HCT116 (cell line): ENCODE measurements around the gene C15orf39. TPM values are rescaled to one million over a fixed set of nuclear protein-coding genes. Genes with fewer than 3 reads are reported as not detected.

Experiments used
- ATAC-seq: fragments of 200-7000 bp; cut with Tn5 transposase; 2 replicates; pipeline ENCODE4 v1.9.1; 2020; ENCODE audit warnings: mild to moderate bottlenecking, moderate library complexity
- BruUV-seq: library from RNA; stranded (reverse); fragments of 400-500 nt; replicated peaks from 2 replicates; lab custom pipeline; 2021; lab: Mats Ljungman, UMichigan
- CTCF ChIA-PET: fragments of 300-600 bp; sonication (Branson Sonifier 250); formaldehyde crosslinking; loops from one replicate; lab custom pipeline; 2021; ENCODE audit warnings: antibody characterized with exemption; lab: Charles Lee
- POLR2A ChIA-PET: fragments of 300-600, 350-600 bp; sonication (Branson Sonifier 250); formaldehyde crosslinking; loops from one replicate; lab custom pipeline; 2021; ENCODE audit warnings: antibody characterized with exemption; lab: Charles Lee
- RAD21 ChIA-PET, 2 experiments: fragments of 300-600 bp; sonication (Branson Sonifier 250); formaldehyde crosslinking; loops; one replicate each; lab custom pipeline; 2023; ENCODE audit warnings: low total read pairs in 2 of 2; ENCODE audit not compliant: uncharacterized antibody in 2 of 2, unreplicated experiment in 2 of 2, low non-redundant PET in 1 of 2; lab: Charles Lee
- DNase-seq: peaks from one replicate; pipeline ENCODE4 v3.0.0-alpha.2; 2010; ENCODE audit warnings: low read depth, low spot score
- H2AFZ ChIP-seq: fragments of 200-600 bp; shearing (Covaris generic), sonication (generic); 2 replicates; pipeline ENCODE4 v1.6.1; 2017; ENCODE audit warnings: low read depth, mixed run types, mixed read lengths, antibody characterized with exemption, low read length; ENCODE audit not compliant: poor library complexity, severe bottlenecking
- H3K27ac ChIP-seq: 2 replicates; pipeline ENCODE4 v1.5.1; 2012; ENCODE audit warnings: low read depth, low read length
- H3K27me3 ChIP-seq: fragments of 200-600 bp; sonication (generic); 2 replicates; pipeline ENCODE4 v1.6.1; 2016; ENCODE audit warnings: mixed run types, low read length, mixed read lengths; ENCODE audit not compliant: insufficient read depth
- H3K36me3 ChIP-seq, 2 experiments: fragments of 200-500 bp in 1 of 2; fragments of 200-600 bp in 1 of 2; sonication (Bioruptor generic) in 1 of 2; sonication (generic) in 1 of 2; 2 replicates each; pipeline versions ENCODE4 v1.5.1 to v1.6.1; 2014 to 2016; ENCODE audit warnings: low read length in 2 of 2, inconsistent platforms in 1 of 2, mixed read lengths in 1 of 2, mixed run types in 1 of 2; ENCODE audit not compliant: insufficient read depth in 2 of 2, control insufficient read depth in 1 of 2
- H3K4me1 ChIP-seq, 2 experiments: fragments of 200-600 bp in 1 of 2; sonication (generic) in 1 of 2; 2 replicates each; pipeline versions ENCODE4 v1.5.1 to v1.6.1; 2012 to 2017; ENCODE audit warnings: low read length in 2 of 2, inconsistent platforms in 1 of 2, mild to moderate bottlenecking in 1 of 2, mixed read lengths in 1 of 2, mixed run types in 1 of 2, moderate library complexity in 1 of 2; ENCODE audit not compliant: insufficient read depth in 2 of 2, control insufficient read depth in 1 of 2
- H3K4me2 ChIP-seq: fragments of 200-600 bp; sonication (generic); 2 replicates; pipeline ENCODE4 v1.6.1; 2017; ENCODE audit warnings: mixed run types, low read length, mixed read lengths
- H3K4me3 ChIP-seq, 2 experiments: fragments of 200-600 bp in 1 of 2; sonication (generic) in 1 of 2; replicated peaks in 1 of 2; 2 replicates each; pipeline ENCODE4 v1.5.1; 2011 to 2016; ENCODE audit warnings: low read length in 2 of 2, control low read depth in 1 of 2, low read depth in 1 of 2, mild to moderate bottlenecking in 1 of 2, mixed read lengths in 1 of 2, mixed run types in 1 of 2
- H3K79me2 ChIP-seq: fragments of 200-600 bp; sonication (generic); 2 replicates; pipeline ENCODE4 v1.6.1; 2017; ENCODE audit warnings: mild to moderate bottlenecking, mixed run types, low read length, moderate library complexity, mixed read lengths; ENCODE audit not compliant: insufficient read depth
- H3K9ac ChIP-seq: fragments of 200-600 bp; sonication (generic); 2 replicates; pipeline ENCODE4 v1.6.1; 2016; ENCODE audit warnings: low read length, mixed read lengths
- H3K9me2 ChIP-seq: fragments of 200-600 bp; sonication (generic), shearing (Covaris generic); 2 replicates; pipeline ENCODE4 v1.6.1; 2017; ENCODE audit warnings: mixed run types, mild to moderate bottlenecking, moderate library complexity; ENCODE audit not compliant: insufficient read depth
- H3K9me3 ChIP-seq, 2 experiments: fragments of 200-500 bp in 1 of 2; fragments of 200-600 bp in 1 of 2; sonication (Bioruptor generic) in 1 of 2; sonication (generic) in 1 of 2; 2 replicates each; pipeline ENCODE4 v1.6.1; 2014 to 2017; ENCODE audit warnings: low read length in 2 of 2, mixed read lengths in 2 of 2, inconsistent platforms in 1 of 2, low read depth in 1 of 2, mild to moderate bottlenecking in 1 of 2, mixed run types in 1 of 2, moderate library complexity in 1 of 2; ENCODE audit not compliant: control insufficient read depth in 1 of 2, insufficient read depth in 1 of 2
- H4K20me1 ChIP-seq: fragments of 200-600 bp; sonication (generic), shearing (Covaris generic); 2 replicates; pipeline ENCODE4 v1.6.1; 2017; ENCODE audit warnings: mixed run types, mild to moderate bottlenecking, moderate library complexity; ENCODE audit not compliant: insufficient read depth
- ATF3 ChIP-seq: IDR thresholded peaks from 2 replicates; pipeline ENCODE4 v1.6.1; 2012
- CEBPB ChIP-seq: IDR thresholded peaks from 2 replicates; pipeline ENCODE4 v1.6.1; 2012; ENCODE audit warnings: low read depth
- ELF1 ChIP-seq: IDR thresholded peaks from 2 replicates; pipeline ENCODE4 v1.6.1; 2012; ENCODE audit warnings: low read depth, borderline replicate concordance
- FOSL1 ChIP-seq: IDR thresholded peaks from 2 replicates; pipeline ENCODE4 v1.6.1; 2012; ENCODE audit warnings: low read depth
- MAX ChIP-seq: IDR thresholded peaks from 2 replicates; pipeline ENCODE4 v1.6.1; 2012
- POLR2A ChIP-seq: IDR thresholded peaks from 2 replicates; pipeline ENCODE4 v1.7.0; 2011; ENCODE audit warnings: borderline replicate concordance; ENCODE audit not compliant: insufficient read depth, insufficient read length; ENCODE audit errors: extremely low read depth
- POLR2AphosphoS5 ChIP-seq: IDR thresholded peaks from 2 replicates; pipeline ENCODE4 v1.6.1; 2011; ENCODE audit warnings: mild to moderate bottlenecking, low read depth, low read length, moderate library complexity
- SIN3A ChIP-seq: IDR thresholded peaks from 2 replicates; pipeline ENCODE4 v1.6.1; 2012; ENCODE audit warnings: low read depth
- TCF7L2 ChIP-seq: IDR thresholded peaks from 2 replicates; pipeline ENCODE4 v1.7.0; 2011; ENCODE audit warnings: borderline replicate concordance, inconsistent platforms; ENCODE audit not compliant: insufficient read depth, insufficient read length; ENCODE audit errors: extremely low read depth
- ZBTB33 ChIP-seq: IDR thresholded peaks from 2 replicates; pipeline ENCODE4 v1.6.1; 2011; ENCODE audit warnings: mild to moderate bottlenecking, low read length, moderate library complexity; ENCODE audit not compliant: insufficient replicate concordance; ENCODE audit errors: extremely low read depth
- ZFX ChIP-seq: fragments of 450-650 bp; IDR thresholded peaks from 2 replicates; pipeline ENCODE4 v1.6.1; 2017
- intact Hi-C: fragments of 100-400 bp; cut with micrococcal nuclease; formaldehyde crosslinking; loops from 2 replicates; pipeline ENCODE4 v1.10.0; 2022
- total RNA-seq: library from RNA; stranded (reverse); gene quantifications from one replicate; pipeline ENCODE4 v1.2.1, GENCODE V29; 2021; ENCODE audit not compliant: unreplicated experiment
- TF ChIP-seq, protein P1 (sequence below): IDR thresholded peaks from 2 replicates; pipeline ENCODE4 v1.6.1; 2012; ENCODE audit warnings: low read depth

Gene C15orf39
- total RNA-seq, 1 experiment from 2014 or later = 29.3 TPM

- TF ChIP-seq, protein P1, sequence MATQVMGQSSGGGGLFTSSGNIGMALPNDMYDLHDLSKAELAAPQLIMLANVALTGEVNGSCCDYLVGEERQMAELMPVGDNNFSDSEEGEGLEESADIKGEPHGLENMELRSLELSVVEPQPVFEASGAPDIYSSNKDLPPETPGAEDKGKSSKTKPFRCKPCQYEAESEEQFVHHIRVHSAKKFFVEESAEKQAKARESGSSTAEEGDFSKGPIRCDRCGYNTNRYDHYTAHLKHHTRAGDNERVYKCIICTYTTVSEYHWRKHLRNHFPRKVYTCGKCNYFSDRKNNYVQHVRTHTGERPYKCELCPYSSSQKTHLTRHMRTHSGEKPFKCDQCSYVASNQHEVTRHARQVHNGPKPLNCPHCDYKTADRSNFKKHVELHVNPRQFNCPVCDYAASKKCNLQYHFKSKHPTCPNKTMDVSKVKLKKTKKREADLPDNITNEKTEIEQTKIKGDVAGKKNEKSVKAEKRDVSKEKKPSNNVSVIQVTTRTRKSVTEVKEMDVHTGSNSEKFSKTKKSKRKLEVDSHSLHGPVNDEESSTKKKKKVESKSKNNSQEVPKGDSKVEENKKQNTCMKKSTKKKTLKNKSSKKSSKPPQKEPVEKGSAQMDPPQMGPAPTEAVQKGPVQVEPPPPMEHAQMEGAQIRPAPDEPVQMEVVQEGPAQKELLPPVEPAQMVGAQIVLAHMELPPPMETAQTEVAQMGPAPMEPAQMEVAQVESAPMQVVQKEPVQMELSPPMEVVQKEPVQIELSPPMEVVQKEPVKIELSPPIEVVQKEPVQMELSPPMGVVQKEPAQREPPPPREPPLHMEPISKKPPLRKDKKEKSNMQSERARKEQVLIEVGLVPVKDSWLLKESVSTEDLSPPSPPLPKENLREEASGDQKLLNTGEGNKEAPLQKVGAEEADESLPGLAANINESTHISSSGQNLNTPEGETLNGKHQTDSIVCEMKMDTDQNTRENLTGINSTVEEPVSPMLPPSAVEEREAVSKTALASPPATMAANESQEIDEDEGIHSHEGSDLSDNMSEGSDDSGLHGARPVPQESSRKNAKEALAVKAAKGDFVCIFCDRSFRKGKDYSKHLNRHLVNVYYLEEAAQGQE = no peak
- TF ChIP-seq CEBPB = no peak
- no peak for TF ChIP-seq SIN3A
- no peak for TF ChIP-seq MAX
- no peak for TF ChIP-seq TCF7L2
Measured at GRCh38 chr15:75233504-75234190, 32.0 kb downstream of the C15orf39 start (continued).

DNA sequence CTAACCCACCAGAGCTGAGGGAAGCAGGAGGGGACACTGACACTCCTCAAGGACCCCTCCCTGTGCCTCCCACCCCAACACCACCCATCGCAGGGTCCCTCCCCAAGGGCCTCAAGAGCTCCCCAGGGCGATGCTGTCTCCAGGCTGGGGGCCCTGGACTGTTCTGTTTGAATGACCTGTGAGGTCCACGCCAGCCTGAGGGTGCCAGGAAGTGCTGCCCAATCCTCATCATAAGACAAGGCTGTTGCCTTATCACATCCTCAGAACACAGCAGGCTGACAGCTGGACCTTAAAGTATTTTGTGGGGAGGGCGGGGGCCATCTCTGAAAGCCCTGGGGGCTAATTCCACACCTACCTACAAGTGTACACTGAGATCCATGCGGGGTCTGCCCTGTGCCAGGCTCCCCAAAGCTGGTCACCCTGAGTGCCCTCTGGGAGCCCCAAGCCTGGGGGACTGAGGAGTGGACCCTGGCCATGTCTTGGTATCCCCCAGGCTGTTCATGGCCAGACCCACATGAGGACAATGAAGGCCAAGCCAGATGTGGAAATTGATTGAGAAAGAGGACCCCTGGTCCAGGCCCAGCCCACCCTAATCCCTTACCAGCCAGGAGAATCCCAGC is 32.6 kb downstream of the C15orf39 start:
- POLR2A ChIA-PET = no interaction called here
- H3K4me3 ChIP-seq = no peak overlapping the region
- H3K27me3 ChIP-seq = no peaks in the 10 kb centered on the region; the same call in 1 of the 2 replicates
- CTCF ChIA-PET = no interaction called here
- intact Hi-C loops = no loop called here
- no peaks in the 10 kb centered on the region for H3K9me2 ChIP-seq
- H3K36me3 ChIP-seq = no peaks in the 10 kb centered on the region
- RAD21 ChIA-PET = no interaction called here
- ATAC-seq (no peak), DNase-seq (no peak)
- no peak overlapping the region for H2AFZ ChIP-seq
- H4K20me1 ChIP-seq = no peaks in the 10 kb centered on the region
- no peaks in the 10 kb centered on the region for H3K9me3 ChIP-seq
- no peaks in the 10 kb centered on the region for H3K4me1 ChIP-seq
- no TSS peak for BruUV-seq
- no peaks in the 10 kb centered on the region for H3K79me2 ChIP-seq
- no peak for TF ChIP-seq ZBTB33
- no peak for TF ChIP-seq ELF1
- no peak for TF ChIP-seq POLR2A
- no peak for TF ChIP-seq POLR2AphosphoS5
- TF ChIP-seq SIN3A = no peak
- no peak for TF ChIP-seq FOSL1
- no peak for TF ChIP-seq ATF3
- TF ChIP-seq ZFX = no peak
- H3K4me2 ChIP-seq = no peak overlapping the region
- H3K9ac ChIP-seq = no peak overlapping the region
- H3K27ac ChIP-seq = no peak overlapping the region
